Kidney (tissue), 14 donors: ENCODE measurements around the gene CCNK. TPM values are rescaled to one million over a fixed set of nuclear protein-coding genes. Genes with fewer than 3 reads are reported as not detected.

ENCODE experiments used
- DNase-seq, 5 donors: peaks; one replicate each; pipeline ENCODE4 v3.0.0-alpha.2; 2013 to 2020
- FAIRE-seq: peaks from 2 replicates; lab custom pipeline; 2012; peaks lifted over from hg19 to GRCh38; lab: Jason Lieb, UNC
- H3K27ac ChIP-seq, 2 donors: one replicate each; pipeline ENCODE4 v1.7.0; 2013; ENCODE audit warnings: low read depth in 2 of 2, low read length in 2 of 2, inconsistent platforms in 1 of 2
- H3K27me3 ChIP-seq: one replicate; pipeline ENCODE4 v1.7.1; 2013; ENCODE audit warnings: low read length, inconsistent platforms; ENCODE audit not compliant: control insufficient read depth, insufficient read depth
- H3K36me3 ChIP-seq, 3 donors: one replicate each; pipeline versions ENCODE4 v1.7.0 to v1.7.1; 2013; ENCODE audit warnings: low read length in 3 of 3, control low read depth in 1 of 3, inconsistent platforms in 1 of 3; ENCODE audit not compliant: insufficient read depth in 3 of 3, control insufficient read depth in 2 of 3
- H3K4me1 ChIP-seq, 3 donors: one replicate each; pipeline versions ENCODE4 v1.7.0 to v1.7.1; 2013; ENCODE audit warnings: low read length in 3 of 3, inconsistent platforms in 1 of 3, low read depth in 1 of 3; ENCODE audit not compliant: control insufficient read depth in 2 of 3, insufficient read depth in 2 of 3
- H3K4me3 ChIP-seq, 3 donors: one replicate each; pipeline versions ENCODE4 v1.7.0 to v1.8.1; 2013; ENCODE audit warnings: low read length in 3 of 3, control low read depth in 1 of 3, inconsistent platforms in 1 of 3
- H3K9ac ChIP-seq, 3 donors: one replicate each; pipeline versions ENCODE4 v1.7.0 to v1.7.1; 2013; ENCODE audit warnings: low read length in 3 of 3, control low read depth in 1 of 3, inconsistent platforms in 1 of 3
- H3K9me3 ChIP-seq, 3 donors: one replicate each; pipeline versions ENCODE4 v1.7.0 to v1.7.1; 2013; ENCODE audit warnings: low read length in 3 of 3, control low read depth in 1 of 3, inconsistent platforms in 1 of 3; ENCODE audit not compliant: control insufficient read depth in 2 of 3, insufficient read depth in 1 of 3
- CTCF ChIP-seq: IDR thresholded peaks from 3 replicates; pipeline ENCODE4 v1.5.1; 2012; ENCODE audit warnings: mild to moderate bottlenecking, moderate library complexity, borderline replicate concordance; ENCODE audit not compliant: insufficient read depth; ENCODE audit errors: extremely low read depth
- intact Hi-C: fragments of 100-400 bp; cut with DNase I; formaldehyde crosslinking; loops from one replicate; pipeline ENCODE4 v1.11.1; 2022
- polyA plus RNA-seq: library from polyadenylated mRNA; stranded (reverse); fragments of 350-450 nt; fragmentation: Illumina TruSeq; extraction: RNeasy Lipid Tissue Mini Kit (QIAGEN cat#74804); gene quantifications from one replicate; pipeline ENCODE4 v1.2.3, GENCODE V29; 2014; ENCODE audit warnings: low read depth, low replicate concordance; ENCODE audit not compliant: insufficient read depth
- total RNA-seq: library from RNA; stranded (reverse); fragmentation: NEBNext Ultra II Directional; extraction: Animal tissue kit (Norgen Biotek cat#: 25700); gene quantifications from one replicate; pipeline ENCODE4 v1.2.1, GENCODE V29; 2021
- donor health status: control.
- donor health status: control.
- donor health status: control.
- donor health status: control.
- donor health status: control.
- donor health status: DM: yes; HTN: yes; CAD: no.
- donor health status: Normal renal cell carcinoma (clear cell type).

Gene CCNK
- total and polyA plus RNA-seq, 2 donors from 2014 or later = 12.8 to 40.6 TPM

- Histone ChIP-seq H3K27ac (peak overlapping the region in 1 of 2 donors; percentile 74), H3K36me3 (no peaks in the 10 kb centered on the region), H3K27me3 (no peaks in the 10 kb centered on the region), H3K4me3 (no peak overlapping the region), H3K4me1 (peaks cover 0 to 33% (median 25%) of the 10 kb centered on the region in 3 donors), H3K9me3 (no peaks in the 10 kb centered on the region), H3K9ac (no peak overlapping the region)
- no peak for TF ChIP-seq CTCF
- FAIRE-seq (no peak), DNase-seq (no peak)
- intact Hi-C loops = no loop called here
Measured at GRCh38 chr14:99554184-99554583, 73.0 kb downstream of the CCNK start.

- TF ChIP-seq CTCF = no peak
- Histone ChIP-seq H3K9ac (no peak overlapping the region), H3K36me3 (no peaks in the 10 kb centered on the region), H3K4me3 (no peak overlapping the region), H3K4me1 (peaks cover 0 to 33% (median 25%) of the 10 kb centered on the region in 3 donors), H3K27me3 (no peaks in the 10 kb centered on the region), H3K9me3 (no peaks in the 10 kb centered on the region), H3K27ac (peak overlapping the region in 1 of 2 donors; percentile 74)
- DNase-seq = no peak
- intact Hi-C loops = no loop called here
- FAIRE-seq = no peak
Measured at GRCh38 chr14:99554757-99555531, 73.7 kb downstream of the CCNK start.

GRCh38 chr14:99556134-99556791 lies 75.1 kb downstream of the CCNK start:
- DNase-seq = no peak
- no peaks in the 10 kb centered on the region for H3K36me3 ChIP-seq
- H3K27ac ChIP-seq = no peak overlapping the region
- no peaks in the 10 kb centered on the region for H3K27me3 ChIP-seq
- no peak overlapping the region for H3K4me3 ChIP-seq
- no peak for FAIRE-seq
- intact Hi-C loops = no loop called here
- TF ChIP-seq CTCF = no peak
- H3K9ac ChIP-seq = no peak overlapping the region
- H3K9me3 ChIP-seq = no peaks in the 10 kb centered on the region
- peaks cover 0 to 39% (median 30%) of the 10 kb centered on the region in 3 donors for H3K4me1 ChIP-seq
